Upper lobe of left lung (tissue), 6 donors: Measurements from ENCODE around the gene IL27RA. TPM values are rescaled to one million over a fixed set of nuclear protein-coding genes. Genes with fewer than 3 reads are reported as not detected.

Source experiments
- ATAC-seq, 2 donors: fragments of 200-7000 bp; cut with Tn5 transposase; one replicate each; pipeline ENCODE4 v1.9.1; 2022; ENCODE audit warnings: mild to moderate bottlenecking in 2 of 2, moderate library complexity in 2 of 2; ENCODE audit not compliant: low FRiP score in 2 of 2
- DNase-seq, 2 donors: peaks; one replicate each; pipeline ENCODE4 v3.0.0-alpha.2; 2019 to 2020
- H3K27ac ChIP-seq, 4 donors: fragments of 200-600 bp; sonication (generic); one replicate each; pipeline ENCODE4 v1.5.1; 2016 to 2019
- H3K27me3 ChIP-seq, 4 donors: fragments of 200-600 bp; sonication (generic); one replicate each; pipeline ENCODE4 v1.5.1; 2017 to 2019
- H3K36me3 ChIP-seq, 4 donors: fragments of 200-600 bp; sonication (generic); one replicate each; pipeline ENCODE4 v1.5.1; 2016 to 2019
- H3K4me1 ChIP-seq, 4 donors: fragments of 200-600 bp; sonication (generic); one replicate each; pipeline ENCODE4 v1.5.1; 2018 to 2019
- H3K4me3 ChIP-seq, 4 donors: fragments of 200-600 bp; sonication (generic); one replicate each; pipeline ENCODE4 v1.5.1; 2017 to 2019; ENCODE audit warnings: mild to moderate bottlenecking in 2 of 4, moderate library complexity in 1 of 4
- H3K9me3 ChIP-seq, 4 donors: fragments of 200-600 bp; sonication (generic); one replicate each; pipeline ENCODE4 v1.5.1; 2018 to 2019
- EP300 ChIP-seq, 4 donors: sonication (generic); formaldehyde crosslinking; IDR thresholded peaks; one replicate each; pipeline ENCODE4 v1.5.1; 2017; ENCODE audit warnings: antibody characterized with exemption in 4 of 4, control low read depth in 2 of 4
- POLR2A ChIP-seq, 4 donors: fragments of 450-650 bp; IDR thresholded peaks; one replicate each; pipeline ENCODE4 v1.5.1; 2016 to 2017; ENCODE audit warnings: antibody characterized with exemption in 4 of 4, mild to moderate bottlenecking in 2 of 4
- POLR2AphosphoS5 ChIP-seq, 2 donors: sonication (generic); formaldehyde crosslinking; IDR thresholded peaks; one replicate each; pipeline ENCODE4 v1.5.1; 2017; ENCODE audit warnings: antibody characterized with exemption in 2 of 2
- WGBS, 2 donors: methylation state at CpG; one replicate each; pipeline ENCODE4 v1.1.5; 2017 to 2018; 5-methylcytosine and 5-hydroxymethylcytosine counted together
- total RNA-seq, 6 donors: library from RNA; depleted of rRNA in 4 of 6; stranded (reverse); fragments of >200 nt in 4 of 6; gene quantifications; one replicate each; pipeline versions ENCODE4 v1.1.0 to v1.2.1, GENCODE V29; 2016 to 2021
- TF ChIP-seq, protein P1 (sequence below), 6 experiments: fragments of 450-650 bp in 4 of 6; fragments of 200-600 bp in 2 of 6; sonication (generic) in 2 of 6; IDR thresholded peaks; one replicate each; pipeline ENCODE4 v1.5.1; 2016 to 2019; ENCODE audit warnings: antibody characterized with exemption in 6 of 6
- donor health status: DM: no; HTN: no; CAD: no; lungs with moderate emphysema.
- donor health status: DM: no; HTN: yes; CAD: no; lungs with severe emphysema.

Gene IL27RA
- total RNA-seq, 6 donors from 2014 or later, result 9.3 to 24.4 (median 14.6) TPM

DNA sequence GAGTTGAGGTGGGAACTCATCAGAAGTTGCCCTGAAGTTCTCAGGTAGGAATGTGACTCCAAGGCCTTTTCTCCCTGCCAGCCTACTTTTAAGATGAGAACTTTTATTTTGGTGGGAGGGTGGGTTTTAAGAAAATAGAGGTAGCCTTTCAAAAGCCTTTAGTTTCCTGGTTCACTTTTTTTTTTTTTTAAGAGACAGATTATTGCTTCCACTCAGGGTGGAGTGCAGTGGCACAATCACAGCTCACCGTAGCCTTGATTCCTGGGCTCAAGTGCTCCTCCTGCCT, 51.1 kb downstream of the IL27RA start:
- no peak for ATAC-seq
- H3K4me1 ChIP-seq, result peaks cover 15 to 29% (median 19%) of the 10 kb centered on the region in 4 donors
- H3K27ac ChIP-seq, result peak overlapping the region in 2 of 4 donors; percentile 88 to 93

DNA sequence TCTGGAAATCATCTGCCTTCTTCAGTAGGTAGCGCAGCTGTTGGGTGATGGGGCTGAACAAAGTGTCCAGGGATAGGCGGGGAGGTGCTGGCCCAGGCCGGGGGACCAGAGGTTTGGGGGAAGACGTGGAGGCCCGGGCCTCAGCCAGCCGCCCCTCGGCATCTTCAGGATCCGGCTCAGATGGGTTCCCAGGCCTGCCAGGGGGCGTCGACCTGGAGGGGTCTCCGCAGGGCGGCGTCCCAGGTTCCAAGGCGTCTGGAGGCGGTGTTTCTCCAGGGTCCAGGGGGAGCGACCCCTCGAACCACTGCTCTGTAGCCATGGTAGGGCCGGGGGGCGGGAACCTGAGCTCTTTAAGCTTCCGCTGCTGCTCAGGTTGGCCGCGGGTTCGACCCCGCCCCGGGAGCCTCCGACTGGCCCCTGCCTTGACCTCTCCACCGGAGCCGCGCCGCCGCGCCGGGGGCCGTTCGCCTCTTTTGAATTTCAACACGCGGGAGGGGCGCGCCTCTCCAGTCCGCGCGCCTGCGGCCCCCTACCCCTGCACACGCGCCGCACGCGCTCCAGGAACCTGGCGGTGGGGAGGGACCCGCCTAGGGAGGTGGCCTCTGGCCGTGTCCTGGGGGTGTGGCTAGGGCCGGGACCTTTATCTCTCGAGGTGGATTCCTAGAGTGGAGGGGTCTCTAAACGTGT, 53.9 kb downstream of the IL27RA start, which contains the start of gene C19orf67:
Gene C19orf67, minus strand, starts transcription at position 475 of the 687 bp plus-strand sequence. Its CDS starts 156 bp downstream, at position 319.
- Histone ChIP-seq H3K4me1 (peaks cover 13 to 27% (median 23%) of the 10 kb centered on the region in 4 donors), H3K27ac (no peak within 1 kb of the TSS)

More for the DNA sequence above, 51.1 kb downstream of the IL27RA start:
- H3K36me3 ChIP-seq, result peaks cover 0 to 5% (median 0%) of the 10 kb centered on the region in 4 donors
- WGBS, 2 donors, result 0% methylated on average over 1 of the region's 1 CpG
- TF ChIP-seq, protein P1, sequence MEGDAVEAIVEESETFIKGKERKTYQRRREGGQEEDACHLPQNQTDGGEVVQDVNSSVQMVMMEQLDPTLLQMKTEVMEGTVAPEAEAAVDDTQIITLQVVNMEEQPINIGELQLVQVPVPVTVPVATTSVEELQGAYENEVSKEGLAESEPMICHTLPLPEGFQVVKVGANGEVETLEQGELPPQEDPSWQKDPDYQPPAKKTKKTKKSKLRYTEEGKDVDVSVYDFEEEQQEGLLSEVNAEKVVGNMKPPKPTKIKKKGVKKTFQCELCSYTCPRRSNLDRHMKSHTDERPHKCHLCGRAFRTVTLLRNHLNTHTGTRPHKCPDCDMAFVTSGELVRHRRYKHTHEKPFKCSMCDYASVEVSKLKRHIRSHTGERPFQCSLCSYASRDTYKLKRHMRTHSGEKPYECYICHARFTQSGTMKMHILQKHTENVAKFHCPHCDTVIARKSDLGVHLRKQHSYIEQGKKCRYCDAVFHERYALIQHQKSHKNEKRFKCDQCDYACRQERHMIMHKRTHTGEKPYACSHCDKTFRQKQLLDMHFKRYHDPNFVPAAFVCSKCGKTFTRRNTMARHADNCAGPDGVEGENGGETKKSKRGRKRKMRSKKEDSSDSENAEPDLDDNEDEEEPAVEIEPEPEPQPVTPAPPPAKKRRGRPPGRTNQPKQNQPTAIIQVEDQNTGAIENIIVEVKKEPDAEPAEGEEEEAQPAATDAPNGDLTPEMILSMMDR (IDR thresholded peaks at IDR 0.05), result no peak
- no peak for TF ChIP-seq EP300 (IDR thresholded peaks at IDR 0.05)
- H3K9me3 ChIP-seq, result no peaks in the 10 kb centered on the region
- H3K27me3 ChIP-seq, result no peaks in the 10 kb centered on the region
- no peak overlapping the region for H3K4me3 ChIP-seq
- no peak for DNase-seq

DNA sequence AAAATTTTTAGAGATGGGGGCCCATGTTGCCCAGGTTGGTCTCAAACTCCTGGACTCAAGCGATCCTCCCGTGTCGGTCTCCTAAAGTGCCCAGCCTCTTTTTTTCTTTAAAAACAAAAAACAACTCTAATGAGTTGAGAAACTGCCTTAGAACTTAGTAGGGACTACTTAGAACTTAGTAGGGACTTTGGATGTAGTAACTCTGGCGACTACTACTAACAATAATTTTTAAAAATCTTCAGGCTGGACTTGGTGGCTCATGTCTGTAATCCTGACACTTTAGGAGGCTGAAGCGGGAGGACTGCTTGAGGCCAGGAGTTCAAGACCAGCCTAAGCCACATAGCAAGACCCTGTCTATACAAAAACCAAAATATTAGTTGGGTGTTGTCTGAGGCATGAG, 54.5 kb downstream of the IL27RA start:
- Histone ChIP-seq H3K4me1 (peaks cover 12 to 23% (median 20%) of the 10 kb centered on the region in 4 donors), H3K36me3 (peaks cover 0 to 18% (median 12%) of the 10 kb centered on the region in 4 donors), H3K27me3 (no peaks in the 10 kb centered on the region), H3K4me3 (no peak overlapping the region), H3K9me3 (no peaks in the 10 kb centered on the region), H3K27ac (no peak overlapping the region)
- no peak for DNase-seq
- no peak for TF ChIP-seq POLR2AphosphoS5 (IDR thresholded peaks at IDR 0.05)
- TF ChIP-seq, protein P1 (IDR thresholded peaks at IDR 0.05), result no peak
- TF ChIP-seq POLR2A (IDR thresholded peaks at IDR 0.05), result no peak
- TF ChIP-seq EP300 (IDR thresholded peaks at IDR 0.05), result no peak
- ATAC-seq, result no peak
- 89 to 93% methylated on average over 5 of the region's 5 CpGs for WGBS, 2 donors

More for the DNA sequence above, 53.9 kb downstream of the IL27RA start, which contains the start of gene C19orf67:
- WGBS, 2 donors, result 77 to 83% methylated on average over 4 to 54 of the region's 54 CpGs
- ATAC-seq (no peak), DNase-seq (peak in 1 of 2 donors; percentile 87)
- H3K4me3 ChIP-seq, result no peak within 1 kb of the TSS
- peaks cover 0 to 18% (median 12%) of the 10 kb centered on the region in 4 donors for H3K36me3 ChIP-seq
- no peak for TF ChIP-seq POLR2AphosphoS5 (IDR thresholded peaks at IDR 0.05)
- TF ChIP-seq EP300 (IDR thresholded peaks at IDR 0.05), result no peak
- TF ChIP-seq, protein P1 (IDR thresholded peaks at IDR 0.05), result no peak
- no peak for TF ChIP-seq POLR2A (IDR thresholded peaks at IDR 0.05)
- H3K9me3 ChIP-seq, result no peaks in the 10 kb centered on the region
- H3K27me3 ChIP-seq, result no peaks in the 10 kb centered on the region

DNA sequence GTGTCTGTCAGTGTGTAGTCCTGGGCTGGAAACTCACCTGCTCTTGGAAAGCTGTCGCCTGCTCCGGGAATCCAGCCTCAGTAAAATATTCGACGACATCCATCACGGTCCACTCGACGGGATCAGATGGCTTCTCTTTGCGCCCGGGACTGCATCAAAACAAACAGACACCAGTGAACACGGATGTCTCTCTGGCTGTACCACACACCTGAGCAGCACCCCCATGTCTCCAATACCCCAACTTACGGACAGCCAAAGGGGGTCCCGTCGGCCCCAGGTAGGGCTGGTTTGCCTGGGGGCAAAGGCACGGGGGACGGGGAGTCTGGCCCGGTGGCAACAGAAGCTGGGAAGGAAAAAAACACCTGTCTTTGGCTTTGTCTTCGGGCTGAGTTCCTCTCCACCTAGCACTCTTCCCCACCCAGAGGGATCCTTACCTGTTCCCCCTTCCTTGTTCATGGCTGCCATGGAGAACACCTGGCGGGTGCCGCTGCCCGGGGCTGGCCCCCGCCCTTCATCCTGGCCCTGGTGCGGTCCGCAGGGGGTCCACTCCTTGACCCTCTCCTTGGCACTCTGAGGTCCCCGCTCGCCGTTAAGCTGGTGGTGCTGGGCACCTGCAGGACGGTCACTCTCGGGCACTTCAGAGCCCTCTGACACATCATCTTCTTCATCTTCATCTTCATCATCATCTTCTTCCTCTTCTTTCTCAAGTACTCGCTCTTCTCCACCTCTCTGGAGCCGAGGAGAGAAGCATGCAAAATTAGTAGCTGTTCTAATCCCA, 57.3 kb downstream of the IL27RA start:
- Histone ChIP-seq H3K36me3 (peaks cover 0 to 18% (median 12%) of the 10 kb centered on the region in 4 donors), H3K27ac (peak overlapping the region in 1 of 4 donors; percentile 92), H3K9me3 (peaks cover 0 to 8% (median 2%) of the 10 kb centered on the region in 4 donors), H3K4me1 (peaks cover 3 to 24% (median 17%) of the 10 kb centered on the region in 4 donors), H3K4me3 (peak overlapping the region in 3 of 4 donors; percentile 77 to 99 (median 95)), H3K27me3 (no peaks in the 10 kb centered on the region)
- DNase-seq, result peak in 1 of 2 donors; percentile 74
- WGBS, 2 donors, result 90 to 93% methylated on average over 30 of the region's 30 CpGs
- TF ChIP-seq EP300 (IDR thresholded peaks at IDR 0.05) (no peak), POLR2A (IDR thresholded peaks at IDR 0.05) (no peak), POLR2AphosphoS5 (IDR thresholded peaks at IDR 0.05) (no peak)
- TF ChIP-seq, protein P1 (IDR thresholded peaks at IDR 0.05), result no peak
- no peak for ATAC-seq
